Activated B cell treated with CpG ODN at 0.5 μM for 24 hours (primary cell): Measurements from ENCODE around the gene RMND5A. TPM values are rescaled to one million over a fixed set of nuclear protein-coding genes. Genes with fewer than 3 reads are reported as not detected.

Source experiments
- ATAC-seq: fragments of 200-7000 bp; cut with Tn5 transposase; one replicate; pipeline ENCODE4 v1.10.0; 2021; ENCODE audit warnings: low read depth, mild to moderate bottlenecking, moderate library complexity
- CTCF ChIA-PET: fragments of 350-600 bp; sonication (Branson Sonifier 250); formaldehyde crosslinking; loops from one replicate; lab custom pipeline; 2021; ENCODE audit warnings: antibody characterized with exemption; lab: Charles Lee
- POLR2A ChIA-PET: fragments of 350-600 bp; sonication (Branson Sonifier 250); formaldehyde crosslinking; loops from one replicate; lab custom pipeline; 2021; ENCODE audit warnings: antibody characterized with exemption; lab: Charles Lee
- DNase-seq: peaks from one replicate; pipeline ENCODE4 v3.0.0; 2022
- H3K27ac Mint-ChIP-seq: one replicate; pipeline ENCODE4 v1.8.0; 2020; ENCODE audit warnings: mixed read lengths
- H3K27me3 Mint-ChIP-seq: one replicate; pipeline ENCODE4 v1.8.0; 2021; ENCODE audit warnings: mixed read lengths
- H3K36me3 Mint-ChIP-seq: one replicate; pipeline ENCODE4 v1.8.0; 2021; ENCODE audit warnings: low read depth, mixed read lengths
- H3K4me1 Mint-ChIP-seq: one replicate; pipeline ENCODE4 v1.8.0; 2021; ENCODE audit warnings: mixed read lengths
- H3K4me3 Mint-ChIP-seq: one replicate; pipeline ENCODE4 v1.8.0; 2020; ENCODE audit warnings: mild to moderate bottlenecking, mixed read lengths
- H3K9me3 Mint-ChIP-seq: one replicate; pipeline ENCODE4 v1.8.0; 2020; ENCODE audit warnings: mixed read lengths
- CTCF ChIP-seq: fragments of 200-600 bp; IDR thresholded peaks from one replicate; pipeline ENCODE4 v1.8.0; 2022; ENCODE audit warnings: antibody characterized with exemption, mild to moderate bottlenecking
- intact Hi-C: fragments of 100-400 bp; cut with micrococcal nuclease; formaldehyde crosslinking; loops from one replicate; pipeline ENCODE4 v1.15.1; 2024
- total RNA-seq: library from RNA; stranded (reverse); gene quantifications from 2 replicates; pipeline ENCODE4 v1.2.3, GENCODE V29; 2022

RMND5A gene
- total RNA-seq, 1 donor from 2014 or later = 26.9 TPM

DNA sequence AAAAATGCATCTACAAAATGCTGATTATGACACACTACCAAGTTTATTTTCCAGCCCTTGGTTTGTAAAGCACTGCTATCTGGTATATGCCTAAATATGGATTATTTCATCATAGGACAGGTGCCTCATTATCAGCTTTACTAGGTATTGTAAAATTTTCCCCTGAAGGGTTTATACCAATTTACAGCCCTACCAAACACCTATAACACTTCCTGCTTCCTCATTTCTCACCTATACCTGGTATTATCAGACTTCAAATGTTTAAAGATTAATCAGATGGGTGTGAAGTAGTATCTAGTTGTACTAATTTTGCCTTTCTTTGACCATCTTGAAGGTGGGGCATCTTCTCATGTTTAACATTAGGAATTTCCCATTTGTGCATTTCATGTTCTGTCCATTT is 26.8 kb downstream of the RMND5A start:
- ChIA-PET CTCF (interaction anchor here (1.6 kb wide), 1 partner anchor 16 kb away, joined by 4 read pairs; no protein-coding TSS in a partner anchor), POLR2A (no interaction called here)
- TF ChIP-seq CTCF = no peak
- H3K4me1 Mint-ChIP-seq = peaks cover 49% of the 10 kb centered on the region
- no peaks in the 10 kb centered on the region for H3K27me3 Mint-ChIP-seq
- peaks cover 9% of the 10 kb centered on the region for H3K9me3 Mint-ChIP-seq
- peak overlapping the region; percentile 65 for H3K27ac Mint-ChIP-seq
- no peak overlapping the region for H3K4me3 Mint-ChIP-seq
- H3K36me3 Mint-ChIP-seq = peaks cover 59% of the 10 kb centered on the region
- ATAC-seq (no peak), DNase-seq (no peak)
- intact Hi-C loops = loop anchor here (10.0 kb wide), 1 partner anchor 122 kb away; the partner anchor contains the start of gene RNF103

DNA sequence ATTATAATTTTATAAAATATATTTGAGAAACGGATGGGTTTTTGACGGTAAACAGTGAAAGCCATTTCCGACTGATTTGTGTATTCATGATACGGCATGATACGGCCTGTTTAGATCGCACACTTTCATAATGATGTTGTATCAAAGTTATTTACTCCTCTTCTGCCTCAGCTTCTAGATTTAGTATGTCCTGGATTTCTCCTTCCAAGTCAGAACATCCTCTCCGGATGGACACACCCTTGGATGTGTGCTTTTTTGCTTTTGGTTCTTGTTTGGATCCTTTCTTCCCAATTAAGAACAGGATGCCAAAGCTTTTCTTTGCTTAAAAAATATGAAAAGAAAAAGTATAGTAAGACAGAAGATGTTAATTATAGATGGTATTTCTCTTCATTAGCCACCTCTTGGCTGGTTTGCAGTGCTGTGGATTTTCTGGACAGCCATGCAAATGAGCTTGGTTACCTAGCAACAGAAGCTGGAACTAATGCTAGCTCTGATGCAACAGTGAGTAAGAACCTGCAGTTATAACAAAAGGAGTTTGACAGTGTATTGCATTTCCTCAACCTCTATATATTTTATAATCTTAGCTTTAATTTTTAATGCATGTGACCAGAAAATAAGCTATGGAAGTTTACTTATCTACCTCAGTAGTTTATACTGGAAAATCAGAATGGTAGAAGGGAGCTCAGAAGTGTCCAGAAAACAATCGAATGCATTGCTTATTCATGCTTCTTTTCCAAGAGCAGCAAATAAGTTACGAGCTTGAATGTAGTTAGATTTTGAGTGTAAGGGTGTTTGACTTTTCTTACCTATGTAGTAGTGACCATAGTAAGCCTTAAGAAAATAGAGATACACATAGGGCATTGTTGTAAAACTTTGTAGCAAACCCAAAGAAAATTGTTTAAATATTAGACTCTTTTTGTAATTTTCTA is 27.9 kb downstream of the RMND5A start:
- H3K9me3 Mint-ChIP-seq = peaks cover 9% of the 10 kb centered on the region
- ChIA-PET POLR2A (interaction anchor here (1.8 kb wide), 1 partner anchor 125 kb away, joined by 6 read pairs; no protein-coding TSS in a partner anchor), CTCF (interaction anchor here (1.0 to 1.6 kb wide), 2 partner anchors 15 to 17 kb away, joined by 3 to 4 read pairs; no protein-coding TSS in a partner anchor)
- no peak for DNase-seq
- peaks cover 46% of the 10 kb centered on the region for H3K4me1 Mint-ChIP-seq
- no peak for TF ChIP-seq CTCF
- ATAC-seq = peak; percentile 88
- H3K27ac Mint-ChIP-seq = peak overlapping the region; percentile 85
- peaks cover 65% of the 10 kb centered on the region for H3K36me3 Mint-ChIP-seq
- H3K4me3 Mint-ChIP-seq = peak overlapping the region; percentile 44
- H3K27me3 Mint-ChIP-seq = no peaks in the 10 kb centered on the region
- intact Hi-C loops = loop anchor here (10.0 kb wide), 1 partner anchor 123 kb away; the partner anchor contains the start of gene RNF103

- TF ChIP-seq CTCF = no peak
- Mint-ChIP-seq H3K9me3 (peaks cover 9% of the 10 kb centered on the region), H3K27me3 (no peaks in the 10 kb centered on the region), H3K27ac (peak overlapping the region; percentile 47), H3K4me1 (peaks cover 39% of the 10 kb centered on the region), H3K36me3 (peaks cover 72% of the 10 kb centered on the region), H3K4me3 (no peak overlapping the region)
- intact Hi-C loops = no loop called here
- ATAC-seq (no peak), DNase-seq (no peak)
- POLR2A ChIA-PET = no interaction called here
- CTCF ChIA-PET = no interaction called here
Measured at GRCh38 chr2:86750240-86750839, 30.2 kb downstream of the RMND5A start.

DNA sequence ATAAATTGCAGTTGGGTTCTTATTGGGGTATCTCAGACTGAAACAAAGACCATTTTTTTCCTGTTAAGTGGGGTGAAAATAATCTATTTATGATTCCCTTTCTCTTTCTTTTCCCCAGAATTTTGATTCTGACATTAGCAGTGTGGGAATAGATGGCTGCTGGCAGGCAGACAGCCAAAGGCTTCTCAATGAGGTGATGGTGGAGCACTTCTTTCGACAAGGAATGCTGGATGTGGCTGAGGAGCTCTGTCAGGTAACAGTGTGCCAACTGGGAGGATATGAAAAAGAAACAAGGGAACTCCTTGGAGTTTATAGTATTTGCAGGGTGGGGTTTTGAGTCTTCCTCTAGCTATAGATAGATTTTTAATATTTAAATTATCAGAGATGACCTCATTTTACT is 31.7 kb downstream of the RMND5A start:
- TF ChIP-seq CTCF = no peak
- no peak for ATAC-seq
- no peak for DNase-seq
- Mint-ChIP-seq H3K27me3 (no peaks in the 10 kb centered on the region), H3K4me1 (peaks cover 26% of the 10 kb centered on the region), H3K36me3 (peaks cover 75% of the 10 kb centered on the region), H3K4me3 (no peak overlapping the region), H3K27ac (no peak overlapping the region), H3K9me3 (peaks cover 9% of the 10 kb centered on the region)
- ChIA-PET CTCF (no interaction called here), POLR2A (no interaction called here)
- intact Hi-C loops = no loop called here

- no peak overlapping the region for H3K4me3 Mint-ChIP-seq
- no peak for TF ChIP-seq CTCF
- POLR2A ChIA-PET = no interaction called here
- ATAC-seq = no peak
- H3K27me3 Mint-ChIP-seq = no peaks in the 10 kb centered on the region
- H3K36me3 Mint-ChIP-seq = peaks cover 79% of the 10 kb centered on the region
- intact Hi-C loops = no loop called here
- H3K4me1 Mint-ChIP-seq = peaks cover 18% of the 10 kb centered on the region
- DNase-seq = no peak
- H3K9me3 Mint-ChIP-seq = peaks cover 9% of the 10 kb centered on the region
- H3K27ac Mint-ChIP-seq = no peak overlapping the region
- CTCF ChIA-PET = interaction anchor here (1.3 kb wide), 1 partner anchor 12 kb away, joined by 3 read pairs; no protein-coding TSS in a partner anchor
Measured at GRCh38 chr2:86752934-86753333, 32.8 kb downstream of the RMND5A start.
